SK-N-SH (cell line): ENCODE measurements around the gene HAUS3. TPM values are rescaled to one million over a fixed set of nuclear protein-coding genes. Genes with fewer than 3 reads are reported as not detected.

Source experiments
- CTCF ChIA-PET: fragments of 300-600, 350-600 bp; formaldehyde crosslinking; extraction: SDS; loops from one replicate; lab custom pipeline; 2021; lab: Yijun Ruan, JAX
- POLR2A ChIA-PET: fragments of 350-600 bp; sonication (Branson Sonifier 250); formaldehyde crosslinking; extraction: SDS; loops from one replicate; lab custom pipeline; 2020; ENCODE audit warnings: antibody characterized with exemption, inconsistent platforms; lab: Yijun Ruan, JAX
- DNase-seq: peaks from one replicate; pipeline ENCODE4 v3.0.0; 2012
- H2AFZ ChIP-seq: fragments of 200-600 bp; sonication (generic); 2 replicates; pipeline ENCODE4 v1.8.1; 2016; ENCODE audit warnings: antibody characterized with exemption, mild to moderate bottlenecking, low read depth
- H3F3A ChIP-seq: fragments of 200-600 bp; sonication (generic); replicated peaks from 2 replicates; pipeline ENCODE3; 2016; ENCODE audit warnings: antibody characterized with exemption, mild to moderate bottlenecking; ENCODE audit not compliant: insufficient read depth
- H3K27ac ChIP-seq, 2 experiments: fragments of 200-500 bp in 1 of 2; fragments of 200-600 bp in 1 of 2; sonication (Bioruptor generic) in 1 of 2; sonication (generic), shearing (Covaris generic) in 1 of 2; 2 replicates each; pipeline versions ENCODE4 v1.5.1 to v1.6.1; 2014 to 2016; ENCODE audit warnings: low read depth in 2 of 2, inconsistent platforms in 1 of 2, low read length in 1 of 2, mild to moderate bottlenecking in 1 of 2, mixed read lengths in 1 of 2
- H3K27me3 ChIP-seq: fragments of 200-600 bp; sonication (generic), shearing (Covaris generic); 2 replicates; pipeline ENCODE4 v1.6.1; 2016; ENCODE audit warnings: mixed run types; ENCODE audit not compliant: insufficient read depth
- H3K36me3 ChIP-seq, 2 experiments: fragments of 200-500 bp in 1 of 2; fragments of 200-600 bp in 1 of 2; sonication (Bioruptor generic) in 1 of 2; sonication (generic) in 1 of 2; replicated peaks in 1 of 2; 2 replicates each; pipeline versions ENCODE3 to v1.5.1; 2014 to 2016; ENCODE audit warnings: low read length in 1 of 2, mild to moderate bottlenecking in 1 of 2; ENCODE audit not compliant: insufficient read depth in 2 of 2, control insufficient read depth in 1 of 2
- H3K4me1 ChIP-seq, 2 experiments: fragments of 200-500 bp in 1 of 2; fragments of 200-600 bp in 1 of 2; sonication (Bioruptor generic) in 1 of 2; sonication (generic), shearing (Covaris generic) in 1 of 2; 2 replicates each; pipeline versions ENCODE4 v1.5.1 to v1.6.1; 2014 to 2016; ENCODE audit warnings: low read depth in 1 of 2, low read length in 1 of 2, mixed run types in 1 of 2; ENCODE audit not compliant: insufficient read depth in 2 of 2, control insufficient read depth in 1 of 2
- H3K4me2 ChIP-seq: fragments of 200-600 bp; sonication (generic), shearing (Covaris generic); 2 replicates; pipeline ENCODE4 v1.6.1; 2017; ENCODE audit warnings: mixed run types
- H3K4me3 ChIP-seq, 2 experiments: fragments of 200-500 bp in 1 of 2; fragments of 200-600 bp in 1 of 2; sonication (Bioruptor generic) in 1 of 2; sonication (generic), shearing (Covaris generic) in 1 of 2; 2 replicates each; pipeline versions ENCODE4 v1.5.1 to v1.8.1; 2014 to 2016; ENCODE audit warnings: low read depth in 2 of 2, inconsistent platforms in 1 of 2, low read length in 1 of 2, mild to moderate bottlenecking in 1 of 2, mixed read lengths in 1 of 2, moderate library complexity in 1 of 2
- H3K79me2 ChIP-seq: fragments of 200-600 bp; sonication (generic); 2 replicates; pipeline ENCODE4 v1.8.1; 2017; ENCODE audit warnings: mild to moderate bottlenecking; ENCODE audit not compliant: insufficient read depth
- H3K9ac ChIP-seq: fragments of 200-600 bp; sonication (generic); 2 replicates; pipeline ENCODE4 v1.6.1; 2017; ENCODE audit warnings: mixed run types
- H3K9me2 ChIP-seq: fragments of 200-600 bp; sonication (generic); 2 replicates; pipeline ENCODE4 v1.6.1; 2017; ENCODE audit warnings: mixed run types
- H3K9me3 ChIP-seq: fragments of 200-600 bp; sonication (generic); 2 replicates; pipeline ENCODE4 v1.6.1; 2017; ENCODE audit warnings: mixed run types, mild to moderate bottlenecking, moderate library complexity
- H4K20me1 ChIP-seq: fragments of 200-600 bp; sonication (generic); 2 replicates; pipeline ENCODE4 v1.6.1; 2017; ENCODE audit warnings: mild to moderate bottlenecking, mixed run types; ENCODE audit not compliant: insufficient read depth
- CHD2 ChIP-seq: fragments of 150-350 bp; IDR thresholded peaks from 2 replicates; pipeline ENCODE4 v1.6.1; 2018; ENCODE audit warnings: low read length; ENCODE audit not compliant: partially characterized antibody
- ELF1 ChIP-seq: IDR thresholded peaks from 2 replicates; pipeline ENCODE4 v1.4.0; 2012
- EZH2phosphoT487 ChIP-seq: fragments of 200-600 bp; sonication (generic); IDR thresholded peaks from 2 replicates; pipeline ENCODE4 v1.6.1; 2017; ENCODE audit warnings: low read depth, mixed run types, mild to moderate bottlenecking, antibody characterized with exemption, moderate library complexity, borderline replicate concordance
- FOSL2 ChIP-seq: IDR thresholded peaks from 2 replicates; pipeline ENCODE4 v1.4.0; 2012; ENCODE audit warnings: low read depth, mild to moderate bottlenecking, moderate library complexity, borderline replicate concordance
- FOXJ3 ChIP-seq: sonication (generic); formaldehyde crosslinking; IDR thresholded peaks from 2 replicates; pipeline ENCODE4 v1.5.1; 2020; ENCODE audit warnings: mild to moderate bottlenecking, missing genetic modification reagents
- GABPA ChIP-seq: IDR thresholded peaks from 2 replicates; pipeline ENCODE4 v1.4.0; 2012; ENCODE audit warnings: low read depth, mild to moderate bottlenecking
- GATA2 ChIP-seq: sonication (generic); formaldehyde crosslinking; IDR thresholded peaks from 2 replicates; pipeline ENCODE4 v1.5.0; 2020; ENCODE audit warnings: mild to moderate bottlenecking, missing genetic modification reagents
- MXI1 ChIP-seq: IDR thresholded peaks from 2 replicates; pipeline ENCODE4 v1.6.1; 2012; ENCODE audit warnings: mild to moderate bottlenecking, low read depth, low read length, improper control_type of control experiment
- NFIC ChIP-seq: IDR thresholded peaks from 2 replicates; pipeline ENCODE4 v1.4.0; 2012; ENCODE audit warnings: borderline replicate concordance
- RXRA ChIP-seq: IDR thresholded peaks from 2 replicates; pipeline ENCODE4 v1.4.0; 2012; ENCODE audit warnings: low read depth, mild to moderate bottlenecking, borderline replicate concordance
- TEAD4 ChIP-seq: IDR thresholded peaks from 2 replicates; pipeline ENCODE4 v1.4.0; 2012; ENCODE audit warnings: mild to moderate bottlenecking, borderline replicate concordance; ENCODE audit not compliant: insufficient read depth
- YY1 ChIP-seq: IDR thresholded peaks from 2 replicates; pipeline ENCODE4 v1.4.0; 2012; ENCODE audit warnings: low read depth, mild to moderate bottlenecking
- WGBS: methylation state at CpG from one replicate; pipeline ENCODE4 v1.1.6; 2017; ENCODE audit warnings: low lambda C conversion rate; 5-methylcytosine and 5-hydroxymethylcytosine counted together
- polyA plus RNA-seq, 3 experiments: library from polyadenylated mRNA; depleted of rRNA; stranded (reverse); fragments of >200 nt; gene quantifications; 2 replicates each; pipeline ENCODE4 v1.2.3, GENCODE V29; 2012
- TF ChIP-seq, protein P1 (sequence below): fragments of 150-350 bp; IDR thresholded peaks from 2 replicates; pipeline ENCODE4 v1.6.1; 2017; ENCODE audit warnings: antibody characterized with exemption, low read length, low read depth, borderline replicate concordance
- TF ChIP-seq, protein P2 (sequence below): IDR thresholded peaks from 2 replicates; pipeline ENCODE4 v1.6.1; 2012; ENCODE audit warnings: mild to moderate bottlenecking, low read depth, low read length, moderate library complexity
- TF ChIP-seq, protein P3 (sequence below): IDR thresholded peaks from 2 replicates; pipeline ENCODE4 v1.4.0; 2012; ENCODE audit warnings: low read depth, borderline replicate concordance
- TF ChIP-seq, protein P4 (sequence below): fragments of 200-600 bp; sonication (generic); IDR thresholded peaks from 2 replicates; pipeline ENCODE4 v1.6.1; 2017; ENCODE audit warnings: antibody characterized with exemption, mild to moderate bottlenecking, moderate library complexity
- TF ChIP-seq, protein P5 (sequence below): fragments of 150-350 bp; IDR thresholded peaks from 2 replicates; pipeline ENCODE4 v1.6.1; 2016; ENCODE audit warnings: mild to moderate bottlenecking, low read depth, low read length

The HAUS3 gene
- polyA plus RNA-seq, 1 of the 3 experiments (the other 2 are of a cell fraction) = 6.3 TPM

DNA sequence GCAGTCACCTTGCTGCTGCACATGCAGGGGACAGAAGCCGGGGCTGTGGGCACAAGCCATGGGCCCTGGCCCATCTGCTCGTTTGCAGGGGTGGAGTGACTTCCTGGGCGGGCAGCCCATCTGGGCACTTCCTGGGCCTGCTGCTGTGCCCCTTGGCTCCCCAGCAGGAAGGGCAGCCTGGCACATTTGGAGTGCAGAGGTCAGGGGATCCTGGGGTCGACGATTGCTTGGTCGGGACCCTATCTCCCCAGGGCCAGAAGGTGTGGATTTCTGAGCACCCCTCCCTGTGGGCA lies 30.9 kb upstream of the HAUS3 start:
- Histone ChIP-seq H3K79me2 (no peaks in the 10 kb centered on the region), H3K4me3 (no peak overlapping the region), H3K9me3 (no peaks in the 10 kb centered on the region), H2AFZ (no peak overlapping the region), H3K4me1 (peaks cover 0 to 44% of the 10 kb centered on the region in 2 experiments; a peak in 1 of 4 replicates), H3K27ac (no peak overlapping the region), H3K9ac (no peak overlapping the region), H3K4me2 (no peak overlapping the region), H3K9me2 (no peaks in the 10 kb centered on the region), H3K36me3 (no peaks in the 10 kb centered on the region), H3F3A (no peaks in the 10 kb centered on the region), H3K27me3 (no peaks in the 10 kb centered on the region), H4K20me1 (no peaks in the 10 kb centered on the region)
- TF ChIP-seq MXI1 (no peak), CHD2 (no peak), GATA2 (CRISPR knock-in tag) (no peak), FOXJ3 (CRISPR knock-in tag) (no peak)
- POLR2A ChIA-PET = no interaction called here
- WGBS = 20% methylated on average over 1 of the region's 6 CpGs
- CTCF ChIA-PET = interaction anchor here (1.3 kb wide), 1 partner anchor 29 kb away, joined by 3 read pairs; no protein-coding TSS in a partner anchor
- no peak for DNase-seq

DNA sequence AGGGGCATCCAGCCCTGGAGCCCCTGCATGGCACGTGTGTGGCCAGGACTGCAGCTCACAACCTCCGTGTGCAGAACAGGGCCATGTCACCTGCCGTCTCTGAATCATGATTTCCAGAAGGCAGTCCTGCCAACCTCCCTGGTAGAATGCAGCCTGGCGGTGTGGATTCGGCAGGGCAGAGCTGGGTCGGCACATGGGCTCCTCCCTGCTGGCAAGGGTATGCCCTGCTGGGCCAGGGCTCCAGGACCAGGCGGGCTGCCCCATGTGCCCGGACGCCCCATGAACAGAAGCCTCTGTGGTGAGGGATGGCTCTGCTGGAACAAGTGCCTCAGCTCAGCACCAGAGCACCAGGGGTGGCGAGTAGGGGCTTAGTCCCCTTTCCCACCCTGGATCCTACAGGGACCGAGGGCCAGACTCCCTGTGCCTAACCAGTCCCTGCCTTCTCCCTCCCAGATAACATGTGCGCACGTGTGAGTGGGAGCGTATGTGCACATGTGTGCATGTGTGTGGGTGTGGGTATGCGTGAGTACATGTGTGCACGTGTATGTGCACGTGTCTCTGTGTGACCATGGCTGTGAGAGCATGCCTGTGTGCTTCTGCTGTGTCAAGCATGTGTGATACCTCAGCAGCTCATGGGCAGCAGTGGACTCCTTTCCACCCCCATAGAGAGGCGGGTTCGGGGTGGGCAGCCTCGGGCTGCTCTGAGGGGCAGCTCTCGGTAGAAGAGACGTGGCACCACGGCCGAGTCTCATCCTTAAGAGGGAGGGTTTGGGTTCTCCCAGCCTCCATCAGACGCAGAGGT lies 30.3 kb upstream of the HAUS3 start:
- ChIA-PET POLR2A (no interaction called here), CTCF (interaction anchor here (1.1 kb wide), 1 partner anchor 14 kb away, joined by 3 read pairs; no protein-coding TSS in a partner anchor)
- H3K79me2 ChIP-seq = no peaks in the 10 kb centered on the region
- H3F3A ChIP-seq = no peaks in the 10 kb centered on the region
- H3K9ac ChIP-seq = no peak overlapping the region
- no peak overlapping the region for H3K4me3 ChIP-seq
- H3K4me1 ChIP-seq = peaks cover 0 to 47% of the 10 kb centered on the region in 2 experiments; a peak in 1 of 4 replicates
- WGBS = 82% methylated on average over 12 of the region's 25 CpGs
- TF ChIP-seq, protein P1, sequence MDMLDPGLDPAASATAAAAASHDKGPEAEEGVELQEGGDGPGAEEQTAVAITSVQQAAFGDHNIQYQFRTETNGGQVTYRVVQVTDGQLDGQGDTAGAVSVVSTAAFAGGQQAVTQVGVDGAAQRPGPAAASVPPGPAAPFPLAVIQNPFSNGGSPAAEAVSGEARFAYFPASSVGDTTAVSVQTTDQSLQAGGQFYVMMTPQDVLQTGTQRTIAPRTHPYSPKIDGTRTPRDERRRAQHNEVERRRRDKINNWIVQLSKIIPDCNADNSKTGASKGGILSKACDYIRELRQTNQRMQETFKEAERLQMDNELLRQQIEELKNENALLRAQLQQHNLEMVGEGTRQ = no peak
- TF ChIP-seq TEAD4 (no peak), EZH2phosphoT487 (no peak), RXRA (no peak), GATA2 (CRISPR knock-in tag) (no peak), ELF1 (no peak), FOSL2 (no peak), YY1 (no peak), NFIC (no peak), GABPA (no peak)
- TF ChIP-seq, protein P2, sequence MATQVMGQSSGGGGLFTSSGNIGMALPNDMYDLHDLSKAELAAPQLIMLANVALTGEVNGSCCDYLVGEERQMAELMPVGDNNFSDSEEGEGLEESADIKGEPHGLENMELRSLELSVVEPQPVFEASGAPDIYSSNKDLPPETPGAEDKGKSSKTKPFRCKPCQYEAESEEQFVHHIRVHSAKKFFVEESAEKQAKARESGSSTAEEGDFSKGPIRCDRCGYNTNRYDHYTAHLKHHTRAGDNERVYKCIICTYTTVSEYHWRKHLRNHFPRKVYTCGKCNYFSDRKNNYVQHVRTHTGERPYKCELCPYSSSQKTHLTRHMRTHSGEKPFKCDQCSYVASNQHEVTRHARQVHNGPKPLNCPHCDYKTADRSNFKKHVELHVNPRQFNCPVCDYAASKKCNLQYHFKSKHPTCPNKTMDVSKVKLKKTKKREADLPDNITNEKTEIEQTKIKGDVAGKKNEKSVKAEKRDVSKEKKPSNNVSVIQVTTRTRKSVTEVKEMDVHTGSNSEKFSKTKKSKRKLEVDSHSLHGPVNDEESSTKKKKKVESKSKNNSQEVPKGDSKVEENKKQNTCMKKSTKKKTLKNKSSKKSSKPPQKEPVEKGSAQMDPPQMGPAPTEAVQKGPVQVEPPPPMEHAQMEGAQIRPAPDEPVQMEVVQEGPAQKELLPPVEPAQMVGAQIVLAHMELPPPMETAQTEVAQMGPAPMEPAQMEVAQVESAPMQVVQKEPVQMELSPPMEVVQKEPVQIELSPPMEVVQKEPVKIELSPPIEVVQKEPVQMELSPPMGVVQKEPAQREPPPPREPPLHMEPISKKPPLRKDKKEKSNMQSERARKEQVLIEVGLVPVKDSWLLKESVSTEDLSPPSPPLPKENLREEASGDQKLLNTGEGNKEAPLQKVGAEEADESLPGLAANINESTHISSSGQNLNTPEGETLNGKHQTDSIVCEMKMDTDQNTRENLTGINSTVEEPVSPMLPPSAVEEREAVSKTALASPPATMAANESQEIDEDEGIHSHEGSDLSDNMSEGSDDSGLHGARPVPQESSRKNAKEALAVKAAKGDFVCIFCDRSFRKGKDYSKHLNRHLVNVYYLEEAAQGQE = no peak
- TF ChIP-seq, protein P3, sequence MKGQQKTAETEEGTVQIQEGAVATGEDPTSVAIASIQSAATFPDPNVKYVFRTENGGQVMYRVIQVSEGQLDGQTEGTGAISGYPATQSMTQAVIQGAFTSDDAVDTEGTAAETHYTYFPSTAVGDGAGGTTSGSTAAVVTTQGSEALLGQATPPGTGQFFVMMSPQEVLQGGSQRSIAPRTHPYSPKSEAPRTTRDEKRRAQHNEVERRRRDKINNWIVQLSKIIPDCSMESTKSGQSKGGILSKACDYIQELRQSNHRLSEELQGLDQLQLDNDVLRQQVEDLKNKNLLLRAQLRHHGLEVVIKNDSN = no peak
- TF ChIP-seq, protein P4, sequence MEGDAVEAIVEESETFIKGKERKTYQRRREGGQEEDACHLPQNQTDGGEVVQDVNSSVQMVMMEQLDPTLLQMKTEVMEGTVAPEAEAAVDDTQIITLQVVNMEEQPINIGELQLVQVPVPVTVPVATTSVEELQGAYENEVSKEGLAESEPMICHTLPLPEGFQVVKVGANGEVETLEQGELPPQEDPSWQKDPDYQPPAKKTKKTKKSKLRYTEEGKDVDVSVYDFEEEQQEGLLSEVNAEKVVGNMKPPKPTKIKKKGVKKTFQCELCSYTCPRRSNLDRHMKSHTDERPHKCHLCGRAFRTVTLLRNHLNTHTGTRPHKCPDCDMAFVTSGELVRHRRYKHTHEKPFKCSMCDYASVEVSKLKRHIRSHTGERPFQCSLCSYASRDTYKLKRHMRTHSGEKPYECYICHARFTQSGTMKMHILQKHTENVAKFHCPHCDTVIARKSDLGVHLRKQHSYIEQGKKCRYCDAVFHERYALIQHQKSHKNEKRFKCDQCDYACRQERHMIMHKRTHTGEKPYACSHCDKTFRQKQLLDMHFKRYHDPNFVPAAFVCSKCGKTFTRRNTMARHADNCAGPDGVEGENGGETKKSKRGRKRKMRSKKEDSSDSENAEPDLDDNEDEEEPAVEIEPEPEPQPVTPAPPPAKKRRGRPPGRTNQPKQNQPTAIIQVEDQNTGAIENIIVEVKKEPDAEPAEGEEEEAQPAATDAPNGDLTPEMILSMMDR = no peak
- TF ChIP-seq, protein P5, sequence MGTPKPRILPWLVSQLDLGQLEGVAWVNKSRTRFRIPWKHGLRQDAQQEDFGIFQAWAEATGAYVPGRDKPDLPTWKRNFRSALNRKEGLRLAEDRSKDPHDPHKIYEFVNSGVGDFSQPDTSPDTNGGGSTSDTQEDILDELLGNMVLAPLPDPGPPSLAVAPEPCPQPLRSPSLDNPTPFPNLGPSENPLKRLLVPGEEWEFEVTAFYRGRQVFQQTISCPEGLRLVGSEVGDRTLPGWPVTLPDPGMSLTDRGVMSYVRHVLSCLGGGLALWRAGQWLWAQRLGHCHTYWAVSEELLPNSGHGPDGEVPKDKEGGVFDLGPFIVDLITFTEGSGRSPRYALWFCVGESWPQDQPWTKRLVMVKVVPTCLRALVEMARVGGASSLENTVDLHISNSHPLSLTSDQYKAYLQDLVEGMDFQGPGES = no peak
- H3K36me3 ChIP-seq = no peaks in the 10 kb centered on the region
- no peak overlapping the region for H2AFZ ChIP-seq
- H3K9me2 ChIP-seq = no peaks in the 10 kb centered on the region
- no peaks in the 10 kb centered on the region for H3K9me3 ChIP-seq
- H3K27ac ChIP-seq = no peak overlapping the region
- no peaks in the 10 kb centered on the region for H4K20me1 ChIP-seq
- DNase-seq = no peak
- H3K4me2 ChIP-seq = no peak overlapping the region
- H3K27me3 ChIP-seq = no peaks in the 10 kb centered on the region
